ENCODE data around the gene CMC1.
"Not testable (repeated sequence)": the region's sequence is repeated elsewhere in the genome, so short reads cannot be mapped to it uniquely, and the experiment has no call there.

Gene CMC1

DNA sequence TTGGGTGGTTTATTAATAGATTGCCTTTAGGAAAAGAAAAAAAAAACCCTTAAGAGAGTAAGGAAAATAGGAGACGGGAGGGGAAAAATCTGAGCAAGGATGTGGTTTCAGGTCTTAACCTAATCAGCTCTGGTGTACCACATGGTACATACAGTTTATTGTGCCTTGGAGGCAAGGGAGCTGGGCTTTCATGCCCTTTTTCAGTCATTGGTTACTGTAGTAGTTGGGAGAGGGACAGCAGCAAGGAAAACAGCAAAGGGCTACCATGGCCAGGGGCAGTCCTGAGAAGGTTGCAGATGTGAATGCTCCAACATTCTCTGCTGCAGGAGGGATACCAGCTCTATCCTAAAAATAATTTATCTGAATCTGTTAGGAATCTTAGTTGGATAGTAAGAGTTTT is 5.9 kb downstream of the CMC1 start:
- no peak for DNase-seq

DNA sequence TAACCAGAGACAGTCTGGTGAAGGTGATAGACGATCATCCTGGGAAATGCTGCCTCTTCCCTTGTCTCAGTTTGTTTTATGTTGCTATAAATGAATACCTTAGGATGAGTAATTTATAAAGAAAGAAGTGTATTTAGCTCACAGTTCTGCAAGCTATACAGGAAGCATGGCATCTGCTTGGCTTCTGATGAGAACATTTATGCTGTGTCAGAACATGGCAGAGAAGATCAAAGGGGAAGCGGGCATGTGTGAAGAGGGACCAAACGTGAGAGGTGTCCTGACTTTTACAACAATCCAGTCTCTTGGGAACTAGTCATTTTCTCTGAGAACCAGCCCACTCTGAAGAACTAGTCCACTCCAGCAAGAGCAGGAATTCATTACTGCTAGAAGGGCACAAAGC is 9.6 kb downstream of the CMC1 start:
- no peak for DNase-seq

DNA sequence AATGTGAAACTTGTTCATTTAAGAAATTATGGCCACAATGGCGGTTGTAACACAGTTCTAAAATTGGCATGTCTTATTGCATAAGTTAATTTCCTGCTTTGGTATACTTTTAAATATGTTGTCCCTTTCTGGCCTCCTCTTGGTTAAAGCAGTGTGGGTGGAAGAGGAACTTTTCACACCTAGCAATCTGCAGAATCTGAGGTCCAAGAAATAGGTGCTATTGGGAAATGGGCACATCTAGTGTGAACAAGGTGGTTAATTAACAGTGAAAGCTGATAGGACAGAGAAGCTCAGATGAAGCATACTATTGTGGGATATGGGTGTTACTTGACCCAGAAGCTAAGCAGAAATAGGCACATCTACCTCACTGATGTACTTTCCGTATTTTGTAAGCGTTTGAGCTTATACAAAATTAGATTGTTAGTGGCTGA is 10.6 kb downstream of the CMC1 start:
- no peak for DNase-seq

DNA sequence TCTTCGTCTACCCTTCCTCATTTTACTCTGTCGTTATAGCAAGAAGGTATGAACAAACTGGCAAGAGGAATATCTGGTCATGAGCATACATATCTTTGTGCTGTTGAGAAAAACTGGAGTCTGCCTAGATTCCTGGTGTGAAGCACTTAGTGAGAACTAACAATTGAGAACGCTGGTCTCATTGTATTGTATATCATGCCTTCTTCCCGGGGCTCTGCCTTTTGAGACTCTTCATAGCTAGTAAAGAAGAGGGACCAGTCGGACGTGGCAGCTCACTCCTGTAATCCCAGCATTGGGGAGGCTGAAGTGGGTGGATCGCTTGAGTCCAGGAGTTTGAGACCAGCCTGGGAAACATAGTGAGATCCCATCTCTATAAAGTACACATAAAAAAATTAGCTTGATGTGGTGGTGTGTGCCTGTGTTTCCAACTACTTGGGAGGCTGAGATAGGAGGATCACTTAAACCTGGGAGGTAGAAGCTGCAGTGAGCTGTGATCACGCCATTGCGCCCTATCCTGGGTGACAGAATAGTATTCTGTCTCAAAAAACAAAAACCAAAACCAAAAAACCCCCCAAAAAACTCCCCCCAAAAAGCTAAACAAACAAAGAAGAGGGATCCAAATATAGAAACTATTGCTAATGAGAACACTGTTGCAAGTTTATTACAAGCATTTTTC is 11.8 kb downstream of the CMC1 start:
- no peak for DNase-seq

DNA sequence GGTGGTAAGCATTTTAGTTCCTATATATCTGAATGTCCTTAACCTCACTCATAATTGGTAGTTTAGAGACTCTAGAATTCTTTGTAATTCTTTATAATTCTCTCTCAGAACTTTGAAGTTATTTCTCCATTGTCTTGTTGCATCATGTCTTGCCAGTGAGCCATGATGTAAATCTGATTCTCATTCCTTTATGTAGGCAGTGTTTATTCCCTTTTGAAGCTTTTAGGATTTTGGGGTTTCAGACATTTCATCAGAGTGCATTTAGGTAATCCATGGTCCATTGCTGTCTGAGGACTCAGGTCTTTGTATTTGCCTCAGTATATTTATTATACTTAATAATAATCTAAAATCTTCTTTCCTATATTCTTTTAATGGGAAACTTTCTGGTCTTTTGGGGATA is 20.6 kb downstream of the CMC1 start:
- no peak for DNase-seq

DNA sequence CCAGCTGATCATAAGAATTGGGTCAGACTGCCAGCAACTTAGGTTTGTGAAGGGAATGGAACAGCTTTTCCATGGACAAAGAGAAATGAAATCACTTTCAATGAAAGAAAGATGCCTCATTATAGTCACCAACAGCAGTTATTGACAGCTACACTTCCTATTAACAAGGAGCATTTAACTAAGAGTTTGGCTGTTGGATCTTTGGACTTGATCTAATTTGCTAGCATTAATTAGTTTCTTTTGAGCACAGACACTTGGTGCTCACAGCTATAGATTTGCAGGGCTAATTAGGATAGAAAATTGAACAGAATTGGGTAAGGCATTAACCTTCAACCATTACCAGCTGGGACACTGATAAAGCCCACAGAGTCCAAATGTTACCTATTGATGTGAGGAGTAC is 24.2 kb downstream of the CMC1 start:
- no peak for DNase-seq

DNA sequence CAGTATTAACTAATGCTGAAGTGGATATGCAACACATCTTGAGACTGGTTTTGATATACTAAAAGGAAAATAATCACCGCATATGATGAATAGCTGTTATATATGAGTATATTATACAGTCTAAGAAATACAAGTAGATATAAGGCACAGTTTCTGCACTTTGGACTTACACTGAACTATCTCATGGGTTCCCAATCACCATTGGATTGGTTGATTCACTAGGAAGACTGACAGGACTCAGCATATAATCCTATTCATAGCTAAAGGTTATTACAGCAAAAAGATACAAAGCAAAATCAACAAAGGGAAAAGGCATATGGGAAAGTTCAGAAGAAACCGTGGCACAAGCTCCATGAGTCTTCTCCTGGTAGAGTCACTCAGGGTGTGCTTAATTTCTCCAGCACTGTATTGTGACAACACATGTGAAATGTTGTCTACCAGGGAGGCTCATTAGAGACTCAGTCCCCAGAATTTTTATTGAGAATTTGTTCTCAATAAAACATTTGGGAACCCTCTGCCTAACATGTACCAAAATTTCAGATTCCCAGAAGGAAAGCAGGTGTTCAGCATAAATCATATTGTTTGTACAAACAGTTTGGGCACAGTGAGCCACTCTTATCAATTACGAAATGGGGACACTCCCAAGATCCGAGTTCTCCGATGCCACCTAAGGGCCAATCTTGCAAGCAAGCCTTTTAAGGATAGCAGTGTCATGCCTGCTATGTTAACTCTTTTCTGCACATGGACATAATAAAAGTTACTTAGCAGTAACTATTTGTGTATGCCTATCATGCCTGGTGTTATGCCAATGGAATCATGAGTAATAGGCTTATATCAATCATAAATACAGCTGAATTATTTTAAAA is 26.8 kb downstream of the CMC1 start:
- DNase-seq: no peak

DNA sequence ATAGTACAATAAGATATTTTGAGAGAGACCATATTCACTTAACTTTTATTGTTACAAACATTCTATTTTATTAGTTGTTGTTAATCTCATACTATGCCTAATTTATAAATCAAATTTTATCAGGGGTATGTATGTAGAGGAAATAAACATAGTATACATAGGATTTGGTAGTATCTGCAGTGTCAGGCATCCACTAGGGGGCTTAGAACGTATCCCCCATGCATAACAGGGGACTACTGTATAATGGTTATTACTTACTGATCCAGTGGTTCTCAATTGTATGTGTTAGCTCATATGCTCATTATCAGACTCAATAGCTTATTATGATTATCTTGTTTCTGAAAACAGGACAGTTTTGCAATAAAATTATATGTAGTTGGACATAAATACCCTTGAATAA is 27.6 kb downstream of the CMC1 start:
- DNase-seq: no peak

DNA sequence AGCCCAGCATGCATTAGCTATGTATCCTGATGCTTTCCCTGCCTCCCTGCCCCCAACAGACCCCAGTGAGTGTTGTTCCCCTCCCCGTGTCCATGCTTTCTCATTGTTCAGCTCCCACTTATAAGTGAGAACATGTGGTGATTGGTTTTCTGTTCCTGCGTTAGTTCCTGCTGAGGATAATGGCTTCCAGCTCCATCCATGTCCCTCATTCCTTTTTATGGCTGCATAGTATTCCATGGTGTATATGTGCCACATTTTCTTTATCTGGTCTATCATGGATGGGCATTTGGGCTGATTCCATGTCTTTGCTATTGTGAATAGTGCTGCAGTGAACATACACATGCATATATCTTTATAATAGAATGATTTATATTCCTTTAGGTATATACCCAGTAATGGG is 28.5 kb downstream of the CMC1 start:
- not testable (repeated sequence) for DNase-seq

DNA sequence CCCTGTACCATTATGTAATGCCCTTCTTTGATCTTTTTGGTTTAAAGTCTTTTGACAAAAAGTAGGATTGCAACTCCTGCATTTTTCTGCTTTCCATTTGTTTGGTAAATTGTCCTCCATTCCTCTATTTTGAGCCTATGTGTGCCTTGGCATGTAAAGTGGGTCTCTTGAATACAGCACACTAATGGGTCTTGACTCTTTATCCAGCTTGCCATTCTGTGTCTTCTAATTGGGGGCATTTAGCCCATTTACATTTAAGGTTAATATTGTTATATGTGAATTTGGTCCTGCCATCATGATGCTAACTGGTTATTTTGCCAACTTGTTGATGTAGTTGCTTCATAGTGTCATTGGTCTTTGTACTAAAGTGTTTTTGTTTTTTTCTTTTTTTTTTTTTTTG is 32.4 kb downstream of the CMC1 start:
- no peak for DNase-seq

DNA sequence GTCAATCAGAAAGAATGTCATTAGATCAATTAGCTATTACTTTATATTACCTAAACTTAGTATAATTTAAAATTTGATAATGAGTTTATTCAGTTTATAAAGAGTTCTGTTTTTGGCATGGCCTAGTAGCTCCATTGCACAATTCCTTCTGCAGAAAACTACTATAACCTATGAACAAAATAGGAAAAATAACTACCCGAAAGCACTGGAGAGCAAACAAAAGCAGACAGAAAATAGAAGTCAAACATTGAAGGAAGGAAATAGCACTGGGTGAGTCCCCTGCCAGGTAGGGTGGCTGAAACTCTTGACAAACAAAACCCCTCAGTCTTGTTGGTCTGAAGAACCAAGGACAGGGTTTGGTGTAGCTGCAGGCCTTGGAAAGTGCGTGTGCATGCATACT is 37.5 kb downstream of the CMC1 start:
- DNase-seq: no peak

DNA sequence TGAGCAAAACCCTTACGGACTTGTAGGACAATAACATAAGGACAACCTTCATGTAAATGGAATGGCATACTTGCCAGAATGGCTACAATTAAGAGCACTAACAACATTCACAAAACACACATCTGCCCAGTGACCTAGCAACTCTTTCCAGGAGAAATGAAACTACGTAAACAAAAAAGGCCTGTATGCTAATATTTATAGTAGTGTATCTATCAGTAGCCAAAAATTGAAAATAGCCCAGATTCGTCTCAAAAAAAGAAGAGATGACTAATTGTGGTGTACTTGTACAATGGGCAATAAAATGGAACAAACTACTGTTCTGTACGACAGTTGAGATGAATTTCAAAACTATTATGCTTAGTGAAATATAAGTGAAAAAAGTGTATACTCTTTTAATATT is 38.4 kb downstream of the CMC1 start:
- no peak for DNase-seq

DNA sequence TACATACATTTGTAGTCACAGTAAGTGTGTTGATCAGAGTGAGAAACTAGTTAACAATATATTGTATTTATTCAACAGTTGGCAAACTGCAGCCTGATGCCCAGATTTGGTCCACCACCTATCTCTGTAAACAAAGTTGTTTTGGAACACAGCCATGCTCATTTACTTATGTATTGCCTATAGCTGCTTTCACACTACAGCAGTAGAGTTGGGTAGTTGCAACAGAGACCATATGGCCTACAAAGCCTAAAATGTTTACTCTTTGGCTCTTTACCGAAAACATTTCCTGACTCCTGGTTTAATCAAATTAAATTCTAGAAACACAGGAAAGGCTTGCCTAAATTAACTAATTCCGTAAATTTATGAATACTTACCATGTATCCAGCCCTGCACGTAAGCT is 39.4 kb downstream of the CMC1 start:
- no peak for DNase-seq

DNA sequence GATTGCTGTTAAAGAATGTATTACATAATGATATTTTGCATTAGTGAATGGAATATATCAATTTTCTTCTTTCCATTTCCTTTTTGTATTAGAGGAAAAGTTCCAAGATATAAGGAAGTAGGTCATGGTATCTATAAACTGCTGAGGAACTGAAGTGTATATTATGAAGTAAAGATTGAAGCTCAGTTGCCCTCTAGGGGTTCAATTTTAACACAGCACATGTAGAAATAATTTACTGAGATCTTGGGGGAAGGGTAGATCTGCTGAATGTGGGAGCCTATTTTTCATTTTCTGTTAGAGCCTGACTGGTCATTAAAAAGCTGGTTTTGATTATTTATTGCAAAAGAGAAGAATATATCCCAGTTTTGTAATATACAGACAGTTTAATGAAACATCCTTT is 45.2 kb downstream of the CMC1 start:
- no peak for DNase-seq

DNA sequence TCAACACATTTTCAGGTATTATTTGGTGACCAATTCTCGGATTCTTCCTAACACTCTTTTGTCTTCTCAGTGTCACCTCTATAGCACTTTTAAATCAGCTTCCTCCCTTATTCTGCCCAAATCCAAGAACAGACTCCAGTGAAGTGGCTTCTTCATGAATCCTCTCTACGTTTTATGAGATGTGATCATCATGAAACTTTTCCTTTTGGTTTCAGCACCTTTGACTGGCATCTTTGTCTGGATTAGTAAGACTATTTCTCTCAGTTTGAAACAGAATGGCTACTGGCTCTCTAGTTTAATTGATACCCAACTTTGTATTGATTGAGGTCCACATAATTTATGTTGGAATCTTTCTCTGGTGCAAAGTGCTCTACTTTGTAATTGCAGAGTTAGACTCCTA is 45.6 kb downstream of the CMC1 start:
- no peak for DNase-seq

DNA sequence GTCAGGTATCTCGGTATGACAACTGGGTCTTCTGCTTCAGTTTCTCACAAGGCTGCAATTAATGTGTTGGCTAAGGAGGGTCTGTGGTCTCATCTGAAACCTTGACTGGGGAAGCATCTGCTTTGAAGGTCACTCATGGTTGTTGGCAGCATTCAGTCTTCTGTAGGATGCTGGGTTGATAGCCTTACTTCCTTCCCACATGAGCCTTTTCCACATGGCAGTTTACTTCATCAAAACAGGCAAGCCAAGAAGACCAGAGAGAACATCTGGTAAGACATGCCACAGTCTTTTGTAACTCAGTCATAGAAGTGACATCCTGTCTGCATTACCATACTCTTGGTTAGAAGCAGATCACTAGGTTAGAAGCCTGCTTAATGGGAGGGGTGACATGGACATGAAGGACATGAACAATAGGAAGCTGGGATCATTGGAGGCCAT is 49.5 kb downstream of the CMC1 start:
- no peak for DNase-seq

DNA sequence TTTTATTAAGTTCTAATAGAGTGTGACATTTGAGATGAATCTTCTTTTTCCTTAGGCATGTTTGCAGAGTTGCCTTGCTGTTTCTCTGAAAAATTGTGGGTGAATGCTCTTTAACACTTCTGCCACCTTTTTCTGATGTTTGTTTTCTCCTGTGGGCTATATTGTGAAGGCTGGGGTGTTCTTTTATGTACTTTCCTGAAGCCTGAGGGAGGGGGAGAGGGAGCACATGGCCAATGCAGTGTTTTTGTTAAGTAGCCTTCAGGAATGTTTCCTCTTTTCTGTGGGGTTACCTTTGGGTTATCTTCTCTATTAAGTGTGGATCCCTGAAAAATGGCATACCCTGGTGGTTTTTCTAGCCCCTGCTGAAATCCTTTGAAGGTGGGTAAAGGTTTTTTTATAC is 50.2 kb downstream of the CMC1 start:
- no peak for DNase-seq

DNA sequence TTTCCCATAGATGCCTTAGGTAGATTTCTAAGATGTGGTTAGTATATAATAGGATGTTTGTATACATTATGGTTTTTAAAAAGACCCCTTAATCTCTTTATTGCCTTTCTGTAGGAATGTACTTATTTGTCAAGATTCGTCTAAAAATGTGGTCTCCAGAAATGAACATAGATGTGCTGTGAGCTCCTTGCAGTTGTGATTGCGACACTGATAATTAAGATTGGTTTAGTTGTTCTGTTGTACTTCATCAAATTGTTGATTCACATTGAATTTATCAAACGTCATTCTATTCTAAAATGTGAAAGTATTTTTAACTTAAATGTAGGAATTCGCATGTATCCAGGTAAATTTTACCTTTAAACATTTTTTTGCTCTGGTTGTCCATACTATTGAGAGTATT is 51.2 kb downstream of the CMC1 start:
- DNase-seq: no peak

DNA sequence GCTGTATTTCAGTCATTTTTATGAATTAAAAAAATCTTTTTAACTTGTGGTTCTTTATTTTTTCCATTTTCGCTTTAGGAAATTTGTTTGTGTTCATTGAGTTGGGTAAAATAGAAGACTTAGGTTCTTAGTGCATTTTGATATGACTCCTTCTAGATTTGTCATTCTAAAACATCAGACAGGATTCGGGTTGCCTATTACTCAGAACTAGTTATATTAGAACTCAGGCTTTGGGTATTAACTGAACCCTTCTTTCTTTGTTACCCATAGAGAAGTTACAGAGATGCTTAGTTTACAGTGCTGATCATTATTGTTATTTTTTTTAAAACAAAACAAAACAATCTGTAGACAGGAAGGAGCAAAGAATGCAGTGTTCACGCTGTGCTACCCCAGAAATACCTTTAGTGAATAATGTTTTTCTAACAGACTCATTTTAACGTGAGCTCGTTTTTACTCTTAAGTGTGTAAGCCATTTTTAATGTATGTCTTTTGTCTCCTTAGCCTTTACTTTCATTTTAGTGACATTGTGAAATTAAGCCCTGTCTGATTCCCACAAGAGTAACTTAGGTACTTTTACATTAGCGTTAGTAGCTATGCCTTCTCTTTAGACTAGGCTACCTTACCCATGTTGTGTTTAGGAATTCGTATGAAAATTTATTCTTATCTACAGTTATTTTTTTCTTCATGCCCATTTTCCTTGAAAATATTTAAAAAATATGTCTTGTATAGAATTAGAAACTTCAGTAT is 53.4 kb downstream of the CMC1 start:
- no peak for DNase-seq

DNA sequence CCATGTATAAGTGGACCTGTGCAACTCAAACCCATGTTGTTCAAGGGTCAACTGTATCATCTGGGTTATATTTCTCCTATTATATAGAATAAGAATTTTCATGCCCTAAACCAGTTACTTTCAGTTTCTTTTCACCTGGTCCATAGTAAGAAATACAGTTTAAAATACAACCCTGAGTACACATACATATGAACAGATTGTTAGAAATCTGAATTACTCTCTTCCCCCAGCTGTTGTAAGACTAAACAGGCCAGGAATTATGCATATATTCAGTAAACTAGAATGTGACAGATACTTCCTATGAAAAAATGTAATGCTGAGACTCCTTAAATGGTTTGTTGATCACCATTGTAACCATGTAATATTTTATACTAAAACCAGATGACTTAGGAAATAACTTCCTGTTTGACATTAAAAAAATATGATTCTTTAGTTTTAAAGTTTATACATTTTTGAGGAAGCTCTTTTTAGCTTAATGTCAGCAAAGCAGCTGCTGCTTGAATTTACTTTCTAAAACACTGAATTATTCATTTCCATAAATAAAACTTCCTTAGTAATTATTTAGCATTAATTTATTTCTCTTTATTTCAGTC is 54.6 kb downstream of the CMC1 start:
- DNase-seq: no peak

DNA sequence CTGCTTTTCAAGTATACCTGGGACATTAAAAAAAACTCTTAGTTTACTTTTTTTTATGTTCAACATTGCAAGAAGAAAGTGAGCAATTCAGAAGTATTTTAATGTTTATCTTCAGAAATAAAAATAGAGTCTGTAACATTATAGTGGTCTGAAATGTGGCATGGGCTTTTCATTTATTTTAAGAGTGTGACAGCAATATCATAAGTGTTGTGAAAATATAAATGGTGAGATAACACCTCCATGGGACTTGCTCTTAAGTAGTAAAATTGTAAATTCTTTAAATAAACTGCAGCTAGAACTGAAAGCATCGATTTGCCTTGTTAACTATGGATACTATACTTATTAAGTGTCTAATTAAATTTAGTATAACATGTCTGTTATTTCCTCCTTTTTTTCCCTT is 58.3 kb downstream of the CMC1 start:
- DNase-seq: no peak

DNA sequence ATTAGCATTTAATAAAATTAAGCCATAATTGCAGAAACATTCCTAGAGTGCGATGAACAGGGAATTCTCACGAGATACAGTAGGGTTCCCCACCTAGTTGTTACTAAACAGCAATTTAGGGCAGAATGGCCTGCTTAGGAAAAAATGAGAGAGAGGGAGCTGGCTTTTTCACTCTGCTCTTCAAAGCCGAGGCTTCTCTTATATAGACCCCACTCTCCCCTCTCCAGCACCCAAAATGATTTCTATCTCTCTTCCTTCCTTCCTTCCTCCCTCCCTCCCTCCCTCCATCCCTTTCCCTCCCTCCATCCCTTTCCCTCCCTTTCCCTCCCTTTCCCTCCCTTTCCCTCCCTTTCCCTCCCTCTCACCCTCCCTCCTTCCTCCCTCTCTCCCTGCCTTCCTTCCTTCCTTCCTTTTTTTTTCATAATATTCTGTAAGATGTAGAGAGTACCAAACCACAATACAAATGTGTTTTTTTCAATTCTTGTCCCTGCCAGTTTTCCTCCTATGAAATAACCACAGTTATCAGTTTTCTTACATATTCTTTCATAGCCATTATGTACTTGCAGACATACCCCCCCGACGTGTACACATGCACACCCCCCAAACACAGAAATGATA is 59.0 kb downstream of the CMC1 start:
- DNase-seq: no peak

DNA sequence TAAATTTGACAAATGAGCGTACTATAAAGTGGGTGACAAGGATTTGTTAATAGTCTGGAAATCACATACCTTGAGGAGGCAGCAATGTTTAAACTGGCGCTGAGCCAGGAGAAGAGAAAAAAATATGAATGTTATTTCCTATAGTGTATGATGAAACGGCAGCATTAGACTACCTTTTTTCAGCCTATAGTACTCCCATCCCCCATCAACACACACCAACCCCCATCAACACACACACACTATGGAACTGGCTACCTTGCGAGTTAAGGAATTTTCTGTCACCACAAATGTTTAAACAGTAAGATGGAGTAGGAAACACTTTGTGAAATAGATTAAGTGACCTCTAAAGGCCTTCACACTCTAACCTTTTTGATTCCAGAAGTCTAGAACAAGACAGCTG is 60.3 kb downstream of the CMC1 start:
- no peak for DNase-seq

Measured in NCI-H187 treated with DMSO at 0.1 percent for 48 hours (cell line).